ENCODE data around the gene SOX1.

DNA sequence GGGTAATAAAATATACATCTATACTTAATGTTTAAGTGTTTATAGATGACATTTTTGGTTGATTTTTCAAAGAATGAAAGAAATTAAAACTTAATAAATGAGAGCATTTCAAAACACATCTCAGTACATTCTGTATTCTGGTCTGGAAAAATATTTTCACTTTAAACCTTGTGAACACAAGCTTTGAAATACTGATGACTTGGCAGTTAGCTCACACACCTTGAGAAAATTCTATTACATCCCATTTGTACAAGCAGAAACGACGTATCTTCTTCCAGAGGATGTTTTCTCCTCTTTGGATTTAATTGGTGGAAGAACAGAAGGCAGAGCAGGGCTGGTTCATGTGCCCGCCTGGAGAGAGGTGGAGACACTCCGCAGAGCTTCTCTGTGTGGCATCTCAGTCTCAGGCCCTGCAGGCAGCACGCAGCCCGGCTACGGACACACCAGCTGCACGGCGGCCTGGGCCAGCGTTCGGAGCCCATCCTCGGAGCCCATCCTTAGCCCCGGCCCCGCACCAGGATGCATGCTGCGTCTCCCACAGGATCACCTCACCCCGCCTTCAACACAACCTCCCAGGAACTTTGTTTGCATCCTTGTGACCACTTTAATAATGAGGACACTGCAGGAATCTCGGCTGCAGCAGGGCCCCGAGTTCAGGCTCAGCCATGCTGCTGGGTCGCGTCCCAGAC lies 48.6 kb downstream of the SOX1 start:
- TF ChIP-seq, protein P1, sequence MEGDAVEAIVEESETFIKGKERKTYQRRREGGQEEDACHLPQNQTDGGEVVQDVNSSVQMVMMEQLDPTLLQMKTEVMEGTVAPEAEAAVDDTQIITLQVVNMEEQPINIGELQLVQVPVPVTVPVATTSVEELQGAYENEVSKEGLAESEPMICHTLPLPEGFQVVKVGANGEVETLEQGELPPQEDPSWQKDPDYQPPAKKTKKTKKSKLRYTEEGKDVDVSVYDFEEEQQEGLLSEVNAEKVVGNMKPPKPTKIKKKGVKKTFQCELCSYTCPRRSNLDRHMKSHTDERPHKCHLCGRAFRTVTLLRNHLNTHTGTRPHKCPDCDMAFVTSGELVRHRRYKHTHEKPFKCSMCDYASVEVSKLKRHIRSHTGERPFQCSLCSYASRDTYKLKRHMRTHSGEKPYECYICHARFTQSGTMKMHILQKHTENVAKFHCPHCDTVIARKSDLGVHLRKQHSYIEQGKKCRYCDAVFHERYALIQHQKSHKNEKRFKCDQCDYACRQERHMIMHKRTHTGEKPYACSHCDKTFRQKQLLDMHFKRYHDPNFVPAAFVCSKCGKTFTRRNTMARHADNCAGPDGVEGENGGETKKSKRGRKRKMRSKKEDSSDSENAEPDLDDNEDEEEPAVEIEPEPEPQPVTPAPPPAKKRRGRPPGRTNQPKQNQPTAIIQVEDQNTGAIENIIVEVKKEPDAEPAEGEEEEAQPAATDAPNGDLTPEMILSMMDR (IDR thresholded peaks at IDR 0.05) = no peak
- TF ChIP-seq EP300 (IDR thresholded peaks at IDR 0.05) = no peak
